Measurements from ENCODE around the gene TEX10.
"Not testable (repeated sequence)": the region's sequence is repeated elsewhere in the genome, so short reads cannot be mapped to it uniquely, and the experiment has no call there.

The TEX10 gene

DNA sequence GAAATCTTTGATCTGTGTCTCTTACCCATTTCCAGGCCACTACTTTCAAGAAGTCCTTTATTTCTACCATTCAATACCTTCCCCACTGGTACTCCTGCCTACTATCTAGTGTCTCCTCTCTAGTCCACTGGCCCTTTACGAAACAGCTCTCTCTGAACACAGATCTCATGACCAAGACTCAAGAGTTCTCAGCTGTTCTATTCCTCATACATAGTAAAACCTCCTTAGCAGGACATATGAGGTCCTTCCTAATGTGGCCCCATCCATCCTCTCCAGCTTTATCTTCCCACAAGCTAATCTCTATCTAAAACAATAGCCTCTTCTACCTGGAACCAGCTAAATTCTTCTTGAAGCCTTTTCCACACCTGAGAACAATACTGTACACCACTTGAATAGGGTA lies 2.6 kb downstream of the TEX10 start:
- H3K4me3 ChIP-seq (ENCODE audit: low read depth, low read length), result no peak overlapping the region

DNA sequence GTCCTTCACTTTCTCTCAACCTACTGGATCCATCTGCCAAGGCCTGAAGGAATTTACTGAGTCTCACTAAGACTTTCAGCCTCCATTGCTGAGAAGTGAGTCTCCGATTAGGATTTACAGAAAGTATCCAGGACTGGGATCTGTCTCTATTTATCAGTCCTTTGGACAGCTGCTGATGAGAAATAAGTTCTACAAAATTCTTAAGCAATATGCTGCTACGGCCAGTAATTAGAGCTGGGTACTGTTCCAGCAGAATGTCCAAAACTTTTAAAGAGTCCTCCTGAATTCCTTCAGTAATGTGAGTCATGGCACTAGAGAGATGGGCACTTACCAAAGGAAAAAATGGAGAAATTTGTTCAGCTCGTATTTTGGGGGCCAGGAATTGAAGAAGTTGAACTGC lies 5.9 kb downstream of the TEX10 start:
- H3K4me3 ChIP-seq (ENCODE audit: low read depth, low read length), result no peak overlapping the region

- H3K4me3 ChIP-seq (ENCODE audit: low read depth, low read length), result no peak overlapping the region
Measured at GRCh38 chr9:100341889-100342288, 10.9 kb downstream of the TEX10 start.

DNA sequence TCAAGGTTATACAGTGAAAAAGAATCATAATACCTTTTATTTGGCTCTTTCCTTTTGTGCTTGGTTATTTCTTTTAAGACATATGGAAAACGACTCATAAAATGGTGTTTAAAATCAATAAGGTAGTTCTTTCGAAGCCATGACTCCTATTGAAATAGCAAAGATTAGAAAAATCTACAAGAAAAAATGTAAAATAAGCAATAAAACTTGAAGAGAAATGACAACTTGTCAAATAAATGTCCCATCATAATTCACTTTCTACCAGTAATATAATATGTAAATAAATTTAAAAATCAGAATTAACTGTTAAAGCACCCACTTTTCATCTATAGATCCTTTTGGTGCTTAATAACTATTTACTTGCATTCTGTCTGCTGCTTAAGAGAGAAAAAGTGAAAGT lies 12.5 kb downstream of the TEX10 start:
- H3K4me3 ChIP-seq (ENCODE audit: low read depth, low read length), result no peak overlapping the region

DNA sequence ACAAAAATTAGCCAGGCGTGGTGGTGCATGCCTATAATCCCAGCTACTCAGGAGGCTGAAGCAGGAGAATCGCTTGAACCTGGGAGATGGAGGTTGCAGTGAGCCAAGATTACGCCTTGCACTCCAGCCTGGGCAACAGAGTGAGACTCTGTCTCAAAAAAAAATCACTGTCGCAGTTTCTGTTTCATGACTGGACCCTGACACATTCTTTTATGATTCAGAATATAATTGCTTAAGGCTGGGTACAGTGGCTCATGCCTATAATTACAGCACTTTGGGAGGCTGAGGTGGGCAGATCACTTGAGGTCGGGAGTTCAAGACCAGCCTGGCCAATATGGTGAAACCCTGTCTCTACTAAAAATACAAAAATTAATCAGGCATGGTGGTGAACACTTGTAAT lies 14.0 kb downstream of the TEX10 start:
- H3K4me3 ChIP-seq (ENCODE audit: low read depth, low read length), result not testable (repeated sequence)

- no peak overlapping the region for H3K4me3 ChIP-seq (ENCODE audit: low read depth, low read length)
Measured at GRCh38 chr9:100324594-100325200, 28.0 kb downstream of the TEX10 start.

GRCh38 chr9:100322954-100323536 lies 29.7 kb downstream of the TEX10 start:
- H3K4me3 ChIP-seq (ENCODE audit: low read depth, low read length), result no peak overlapping the region

GRCh38 chr9:100317706-100318105 lies 35.0 kb downstream of the TEX10 start:
- no peak overlapping the region for H3K4me3 ChIP-seq (ENCODE audit: low read depth, low read length)

DNA sequence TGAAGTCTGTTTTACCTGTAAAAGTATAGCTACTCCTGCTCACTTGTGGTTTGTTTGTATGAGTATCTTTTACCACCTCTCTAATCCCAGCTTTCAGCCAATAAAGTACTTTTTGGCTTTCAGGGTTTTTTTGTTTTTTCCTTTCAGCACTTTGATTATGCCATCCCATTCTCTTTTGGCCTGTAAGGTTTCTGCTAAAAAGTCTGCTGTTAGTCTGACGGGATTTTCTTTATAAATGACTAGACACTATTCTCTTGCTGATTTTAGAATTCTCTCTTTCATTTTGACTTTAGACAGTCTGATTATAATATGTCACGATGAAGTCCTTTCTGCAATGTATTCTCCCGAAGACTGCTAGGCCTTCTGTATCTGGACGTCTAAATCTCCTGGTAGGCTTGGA lies 37.2 kb downstream of the TEX10 start:
- no peak overlapping the region for H3K4me3 ChIP-seq (ENCODE audit: low read depth, low read length)

DNA sequence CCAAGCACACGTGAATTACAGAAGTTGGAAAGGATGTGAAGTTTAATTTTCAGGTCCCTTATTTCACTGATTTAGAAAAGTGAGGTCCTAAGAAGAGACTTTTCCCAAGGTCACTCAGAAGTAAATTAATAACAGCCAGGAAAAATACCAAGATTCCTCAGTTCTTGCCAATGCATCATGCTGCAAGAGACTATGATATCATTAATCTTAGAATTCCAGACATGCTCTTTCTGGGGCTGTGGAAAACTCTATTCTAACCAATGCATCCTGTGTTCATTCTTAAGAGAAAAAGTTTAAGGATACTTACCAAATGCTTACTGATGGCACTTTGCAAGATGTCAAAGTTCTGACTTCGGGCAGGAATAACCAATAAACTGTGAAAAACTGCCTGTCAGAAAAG lies 42.8 kb downstream of the TEX10 start:
- H3K4me3 ChIP-seq (ENCODE audit: low read depth, low read length), result no peak overlapping the region

DNA sequence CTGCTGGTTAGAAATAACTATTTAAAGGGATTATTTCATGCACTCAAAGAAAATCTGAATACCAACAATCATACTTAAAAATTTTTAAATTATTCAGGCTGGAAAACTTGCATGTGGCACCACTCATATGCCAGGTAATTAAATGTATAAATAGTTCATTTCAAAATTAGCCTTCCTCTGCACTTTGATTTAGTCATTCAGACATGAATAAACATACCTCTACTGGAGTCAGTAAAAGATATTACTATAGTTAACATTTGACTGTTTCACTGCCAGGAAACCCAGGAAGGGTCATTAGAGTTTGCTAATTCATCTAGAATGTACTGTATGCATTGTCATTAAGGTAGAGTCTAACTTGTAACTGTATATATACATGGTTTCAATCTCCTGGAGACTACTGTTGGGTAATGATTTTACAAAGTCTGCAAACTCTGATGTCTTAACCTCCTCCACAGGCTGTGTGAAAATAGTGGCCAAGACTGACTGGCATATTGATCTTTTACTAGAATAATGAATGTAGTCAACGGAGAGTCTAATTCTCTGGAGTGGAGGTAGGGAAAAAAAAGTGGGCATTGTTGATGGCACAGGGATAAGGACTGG lies 43.7 kb downstream of the TEX10 start:
- no peak overlapping the region for H3K4me3 ChIP-seq (ENCODE audit: low read depth, low read length)

DNA sequence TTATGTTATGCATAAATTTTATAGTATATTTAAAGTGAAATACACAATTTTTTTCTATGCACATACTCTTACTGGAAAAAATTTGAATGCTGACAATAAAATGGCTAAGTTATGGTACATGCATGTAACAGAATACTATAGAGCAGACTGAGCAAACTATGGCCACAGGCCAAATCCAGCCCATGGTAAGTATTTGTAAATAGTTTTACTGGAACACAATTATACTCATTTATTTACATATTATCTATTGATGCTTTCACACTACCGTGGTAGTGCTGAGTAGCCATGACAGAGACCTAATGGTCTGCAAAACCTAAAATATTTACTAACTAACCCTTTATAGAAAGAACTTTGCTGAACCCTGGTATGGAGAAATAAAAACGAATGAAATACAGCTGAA lies 45.7 kb downstream of the TEX10 start:
- H3K4me3 ChIP-seq (ENCODE audit: low read depth, low read length), result no peak overlapping the region

DNA sequence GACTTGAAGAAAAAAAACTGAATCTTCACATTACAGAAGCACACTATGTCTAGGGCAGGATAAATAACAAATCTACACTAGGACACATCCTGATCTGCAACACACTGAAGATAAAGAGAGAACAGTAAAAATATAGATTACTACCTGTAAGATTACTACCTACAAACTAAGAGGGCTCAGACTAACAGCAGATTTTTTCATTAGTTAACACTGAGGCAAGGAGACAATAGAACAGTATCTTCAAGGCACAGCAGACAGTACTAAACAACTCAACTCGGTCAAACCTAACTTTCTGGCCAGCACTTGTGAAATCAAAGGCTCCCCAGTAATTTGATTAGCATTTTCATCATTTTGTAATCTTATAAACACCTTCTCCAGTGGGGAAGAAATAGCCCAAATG lies 46.5 kb downstream of the TEX10 start:
- H3K4me3 ChIP-seq (ENCODE audit: low read depth, low read length), result no peak overlapping the region

GRCh38 chr9:100303747-100304146 lies 49.0 kb downstream of the TEX10 start:
- no peak overlapping the region for H3K4me3 ChIP-seq (ENCODE audit: low read depth, low read length)

DNA sequence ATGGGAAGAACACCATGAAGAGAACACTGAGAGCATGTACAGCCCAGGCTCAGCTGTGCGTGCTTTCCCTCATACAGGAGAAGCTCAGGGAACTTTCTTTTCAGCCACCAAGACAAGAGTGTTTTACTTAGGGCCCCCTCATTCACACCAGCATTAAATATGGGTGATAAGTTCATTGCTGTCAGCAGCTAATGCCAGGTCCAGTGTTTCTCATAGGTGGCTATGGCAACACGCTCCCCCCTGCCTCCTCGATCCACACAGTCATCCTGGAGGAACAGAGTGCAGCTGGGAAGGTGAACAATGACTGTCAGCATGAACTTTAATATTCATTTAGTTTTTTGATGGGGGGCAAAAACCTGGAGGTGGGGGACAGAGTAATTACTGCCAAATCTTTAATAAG lies 54.4 kb downstream of the TEX10 start:
- no peak overlapping the region for H3K4me3 ChIP-seq (ENCODE audit: low read depth, low read length)

DNA sequence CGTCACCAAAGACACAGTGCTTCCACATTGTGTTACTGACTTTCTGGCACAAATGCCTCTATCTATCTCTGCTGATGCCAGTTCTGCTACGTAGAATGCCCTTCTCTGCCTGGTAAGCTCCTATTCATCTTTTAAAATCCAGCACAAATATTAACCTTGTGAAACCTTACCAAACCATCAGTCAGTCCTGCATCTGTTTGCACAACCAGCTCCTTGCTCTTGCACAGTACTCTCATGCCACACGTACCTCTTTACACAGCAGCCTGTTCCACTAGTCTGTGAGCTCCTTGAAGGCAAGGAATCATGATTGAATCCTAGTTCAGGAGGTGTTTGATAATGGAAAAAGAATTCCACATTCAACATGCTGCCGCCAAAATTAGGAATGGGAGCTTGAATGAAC lies 56.3 kb downstream of the TEX10 start:
- H3K4me3 ChIP-seq (ENCODE audit: low read depth, low read length), result no peak overlapping the region

DNA sequence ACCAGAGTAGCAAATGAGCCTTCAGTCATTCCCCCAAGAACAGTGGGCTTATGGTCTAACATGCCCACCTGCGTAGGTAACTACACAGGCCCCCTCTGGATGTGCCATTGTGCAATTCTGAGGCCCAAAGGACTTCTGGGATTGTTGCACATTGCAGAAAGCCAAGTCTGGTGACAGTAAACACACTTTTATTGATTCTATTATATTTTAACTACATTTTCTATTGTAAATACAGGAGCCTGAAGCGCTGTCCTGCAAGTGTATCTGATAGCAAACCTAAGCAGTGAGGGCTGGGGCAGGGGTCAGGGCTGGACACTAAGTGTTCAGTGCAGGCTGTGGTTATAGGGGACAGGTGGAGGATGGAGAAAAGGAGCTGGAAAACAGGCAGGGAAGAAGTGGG lies 57.5 kb downstream of the TEX10 start:
- no peak overlapping the region for H3K4me3 ChIP-seq (ENCODE audit: low read depth, low read length)

DNA sequence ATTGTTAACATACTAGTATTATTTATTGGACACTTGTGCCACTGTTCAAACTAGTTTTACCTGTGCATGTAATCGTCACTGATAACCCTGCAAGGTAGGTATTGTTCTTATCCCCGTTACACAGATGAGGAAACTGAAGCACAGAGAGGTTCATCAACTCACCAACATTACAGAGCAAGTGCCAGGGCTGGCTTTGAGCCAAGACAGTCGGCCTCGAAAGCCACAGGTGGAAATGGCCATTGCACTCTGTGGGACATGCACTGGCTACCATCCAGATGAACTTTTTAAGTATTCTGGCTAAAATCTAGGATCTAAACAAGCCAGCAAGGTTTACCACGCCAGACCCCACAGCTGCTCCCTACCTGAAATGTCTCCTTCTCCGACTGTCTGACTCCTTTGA lies 57.9 kb downstream of the TEX10 start:
- H3K4me3 ChIP-seq (ENCODE audit: low read depth, low read length), result no peak overlapping the region

DNA sequence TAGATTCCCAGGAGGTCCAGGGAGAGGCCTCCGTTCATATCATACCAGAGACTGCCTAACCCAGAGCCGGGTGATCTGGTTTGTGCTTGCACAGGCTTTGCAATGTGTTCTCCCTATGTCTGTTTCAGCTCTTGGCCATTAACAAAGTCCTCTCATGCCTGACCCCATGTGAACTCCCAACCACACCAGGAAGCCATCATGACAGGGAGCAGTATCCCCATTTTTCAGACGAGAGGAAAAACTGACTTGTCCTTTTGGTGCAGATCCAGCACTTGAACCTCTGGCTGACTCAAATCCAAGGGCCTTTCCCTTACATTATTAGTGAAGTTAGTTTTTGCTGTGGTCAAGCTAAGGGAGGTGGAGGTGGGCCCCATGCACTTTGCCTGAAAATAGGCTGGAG lies 58.4 kb downstream of the TEX10 start:
- no peak overlapping the region for H3K4me3 ChIP-seq (ENCODE audit: low read depth, low read length)

DNA sequence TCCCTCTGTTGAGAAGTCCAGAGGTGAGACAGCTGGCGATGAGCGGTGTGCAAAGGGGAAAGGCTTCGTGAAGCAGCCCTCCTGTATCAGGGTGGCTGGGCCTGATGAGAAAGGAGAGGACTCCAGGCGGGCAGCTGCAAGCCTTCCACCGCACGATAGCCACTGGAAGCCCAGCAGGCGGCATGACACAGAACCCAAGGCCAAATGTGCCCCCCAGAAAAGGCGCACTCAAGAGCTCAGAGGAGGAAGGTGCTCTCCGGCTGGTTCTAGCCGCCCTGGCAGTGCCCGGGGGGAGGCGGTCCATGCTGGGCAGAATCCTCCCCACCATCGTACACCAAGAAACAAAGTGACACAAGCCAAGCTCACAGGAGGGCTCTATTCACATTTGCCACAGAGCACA lies 60.3 kb downstream of the TEX10 start:
- no peak overlapping the region for H3K4me3 ChIP-seq (ENCODE audit: low read depth, low read length)

GRCh38 chr9:100290714-100291113 lies 62.0 kb downstream of the TEX10 start:
- H3K4me3 ChIP-seq (ENCODE audit: low read depth, low read length), result no peak overlapping the region

DNA sequence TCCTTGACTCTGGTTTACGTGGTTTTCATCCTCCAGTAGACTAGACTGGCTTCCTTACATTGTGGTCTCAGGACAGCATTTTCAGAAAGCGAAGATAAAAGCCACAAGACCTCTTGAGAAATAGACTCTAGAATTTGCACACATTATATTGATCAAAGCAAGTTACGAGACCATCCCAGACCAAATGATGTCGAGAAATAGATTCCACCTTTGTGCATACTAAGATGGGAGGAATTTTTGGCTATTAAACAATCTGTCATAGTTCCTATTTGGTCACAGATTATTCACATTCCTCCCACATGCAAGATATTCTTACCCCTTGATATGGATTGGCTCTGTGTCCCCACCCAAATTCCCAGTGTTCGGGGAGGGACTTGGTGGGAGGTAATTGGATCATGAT lies 65.6 kb downstream of the TEX10 start:
- H3K4me3 ChIP-seq (ENCODE audit: low read depth, low read length), result no peak overlapping the region

DNA sequence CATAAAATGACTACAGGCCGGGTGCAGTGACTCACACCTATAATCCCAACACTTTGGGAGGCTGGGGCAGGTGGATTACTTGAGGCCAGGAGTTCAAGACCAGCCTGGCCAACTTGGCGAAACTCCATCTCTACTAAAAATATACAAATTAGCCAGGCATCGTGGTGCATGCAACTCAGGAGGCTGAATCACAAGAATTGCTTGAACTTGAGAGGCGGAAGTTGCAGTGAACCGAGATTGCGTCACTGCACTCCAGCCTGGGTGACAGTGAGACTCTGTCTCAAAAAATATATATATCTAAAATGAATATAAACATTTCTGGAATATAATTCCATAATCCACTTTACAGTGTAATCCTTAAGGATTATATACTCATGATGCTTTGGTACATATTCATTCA lies 66.5 kb downstream of the TEX10 start:
- no peak overlapping the region for H3K4me3 ChIP-seq (ENCODE audit: low read depth, low read length)

All from iPS-11a (cell line).